ENCODE results near the gene HK3. TPM values are rescaled to one million over a fixed set of nuclear protein-coding genes. Genes with fewer than 3 reads are reported as not detected.
"Not testable (repeated sequence)": the region's sequence is repeated elsewhere in the genome, so short reads cannot be mapped to it uniquely, and the experiment has no call there.

Gene HK3
- total RNA-seq, 1 donor = not detected

- no peak for TF ChIP-seq CTCF (IDR thresholded peaks at IDR 0.05; ENCODE audit: insufficient read depth, low read depth, low read length)
- no peak overlapping the region for H3K4me3 ChIP-seq (ENCODE audit: low read depth, low read length)
- DNase-seq (ENCODE audit: low read depth) = no peak
Observed at GRCh38 chr5:176874198-176874780, 24.9 kb downstream of the HK3 start.

GRCh38 chr5:176873541-176874172 lies 25.5 kb downstream of the HK3 start:
- no peak for DNase-seq (ENCODE audit: low read depth)
- no peak for TF ChIP-seq CTCF (IDR thresholded peaks at IDR 0.05; ENCODE audit: insufficient read depth, low read depth, low read length)

GRCh38 chr5:176873011-176873410 lies 26.1 kb downstream of the HK3 start:
- H3K4me3 ChIP-seq (ENCODE audit: low read depth, low read length); DNase-seq (ENCODE audit: low read depth): not testable (repeated sequence)

More at GRCh38 chr5:176873541-176874172, 25.5 kb downstream of the HK3 start:
- H3K4me3 ChIP-seq (ENCODE audit: low read depth, low read length) = no peak overlapping the region

- not testable (repeated sequence) for H3K4me3 ChIP-seq (ENCODE audit: low read depth, low read length); DNase-seq (ENCODE audit: low read depth)
Observed at GRCh38 chr5:176872586-176872985, 26.6 kb downstream of the HK3 start.

- not testable (repeated sequence) for H3K4me3 ChIP-seq (ENCODE audit: low read depth, low read length); DNase-seq (ENCODE audit: low read depth)
Observed at GRCh38 chr5:176870644-176871043, 28.5 kb downstream of the HK3 start.

- H3K4me3 ChIP-seq (ENCODE audit: low read depth, low read length) = no peak overlapping the region
- peak; percentile 58 for DNase-seq (ENCODE audit: low read depth)
- TF ChIP-seq CTCF (IDR thresholded peaks at IDR 0.05; ENCODE audit: insufficient read depth, low read depth, low read length) = peak; percentile 50
Observed at GRCh38 chr5:176870110-176870591, 29.0 kb downstream of the HK3 start.

- DNase-seq (ENCODE audit: low read depth) = no peak
- TF ChIP-seq CTCF (IDR thresholded peaks at IDR 0.05; ENCODE audit: insufficient read depth, low read depth, low read length) = no peak
- H3K4me3 ChIP-seq (ENCODE audit: low read depth, low read length) = no peak overlapping the region
Observed at GRCh38 chr5:176869501-176870109, 29.5 kb downstream of the HK3 start.

- TF ChIP-seq CTCF (IDR thresholded peaks at IDR 0.05; ENCODE audit: insufficient read depth, low read depth, low read length) = no peak
- H3K4me3 ChIP-seq (ENCODE audit: low read depth, low read length) = no peak overlapping the region
- no peak for DNase-seq (ENCODE audit: low read depth)
Observed at GRCh38 chr5:176868731-176869130, 30.4 kb downstream of the HK3 start.

All from fibroblast of villous mesenchyme (primary cell).